ENCODE data around the gene TERB1. TPM values are rescaled to one million over a fixed set of nuclear protein-coding genes. Genes with fewer than 3 reads are reported as not detected.

Gene TERB1
- total and polyA plus RNA-seq, 2 of the 13 experiments (the other 11 are each of a cell fraction or from before 2014, with no cell fraction given), result not detected

DNA sequence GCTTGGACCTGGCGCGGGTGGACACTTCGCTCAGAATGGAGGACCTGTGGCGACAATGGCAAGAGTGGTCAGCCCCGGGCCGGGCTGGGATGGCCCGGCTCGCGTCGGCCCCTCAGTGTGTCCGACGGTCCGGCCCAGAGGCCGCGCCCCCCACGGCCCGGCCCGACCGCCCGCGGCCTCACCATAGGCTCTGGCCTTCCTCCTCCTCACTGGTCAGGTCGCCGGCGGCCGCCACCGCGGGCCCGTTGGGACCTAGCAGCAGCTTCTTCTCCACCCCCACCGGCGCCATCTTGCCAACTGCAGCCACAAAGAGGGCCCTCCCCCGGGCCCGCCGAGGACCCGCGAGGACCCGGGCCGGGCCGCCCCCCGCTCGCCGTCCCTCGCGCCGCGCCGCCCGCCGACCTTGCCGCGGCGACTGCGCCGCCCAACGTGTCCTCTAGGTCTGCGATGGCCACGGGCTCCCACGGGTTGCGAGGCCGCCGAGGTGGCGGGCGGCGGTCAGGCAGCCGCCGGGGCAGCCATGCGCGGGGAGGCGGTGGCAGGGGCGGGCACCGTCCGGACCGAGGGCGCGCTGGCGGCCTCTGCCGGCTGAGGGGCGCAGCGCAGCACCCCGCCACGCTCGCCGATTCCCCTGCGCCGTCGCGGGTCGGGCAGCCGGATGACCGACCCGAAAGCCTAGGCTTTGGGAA is 49.9 kb downstream of the TERB1 start, which contains the start of gene DYNC1LI2 (continued):
- TF ChIP-seq DPF2 (CRISPR knock-in tag; IDR thresholded peaks at IDR 0.05; ENCODE audit: borderline replicate concordance, low read depth) (no peak), MIER2 (CRISPR knock-in tag; IDR thresholded peaks at IDR 0.05) (no peak), ZNF549 (CRISPR knock-in tag; IDR thresholded peaks at IDR 0.05) (no peak), ZNF850 (CRISPR knock-in tag; conservative IDR thresholded peaks at IDR 0.05) (no peak), ZNF879 (CRISPR knock-in tag; IDR thresholded peaks at IDR 0.05) (no peak), ZNF775 (CRISPR knock-in tag; IDR thresholded peaks at IDR 0.05; ENCODE audit: borderline replicate concordance) (no peak), ZFP62 (CRISPR knock-in tag; IDR thresholded peaks at IDR 0.05) (no peak), ZNF235 (CRISPR knock-in tag; IDR thresholded peaks at IDR 0.05; ENCODE audit: borderline replicate concordance) (peak; percentile 68; the same call in 1 of the 2 replicates), KLF6 (CRISPR knock-in tag; IDR thresholded peaks at IDR 0.05) (peak; percentile 20; the same call in 1 of the 2 replicates), HDAC1 (CRISPR knock-in tag; IDR thresholded peaks at IDR 0.05) (no peak; the same call in 1 of the 2 replicates), ZIK1 (CRISPR knock-in tag; IDR thresholded peaks at IDR 0.05; ENCODE audit: borderline replicate concordance, low read depth) (no peak), SAFB2 (CRISPR knock-in tag; IDR thresholded peaks at IDR 0.05; ENCODE audit: borderline replicate concordance, low read depth) (0 out of 2 replicates have a peak, but pooled peaks have one; percentile 6), BCL6 (CRISPR knock-in tag; IDR thresholded peaks at IDR 0.05) (0 out of 2 replicates have a peak, but pooled peaks have one; percentile 5), THAP11 (CRISPR knock-in tag; IDR thresholded peaks at IDR 0.05) (peak; percentile 82), ZNF556 (CRISPR knock-in tag; IDR thresholded peaks at IDR 0.05; ENCODE audit: borderline replicate concordance) (0 out of 2 replicates have a peak, but pooled peaks have one; percentile 22), KLF13 (CRISPR knock-in tag; IDR thresholded peaks at IDR 0.05) (no peak), SP5 (CRISPR knock-in tag; IDR thresholded peaks at IDR 0.05; ENCODE audit: borderline replicate concordance, low read depth) (no peak), CEBPG (CRISPR knock-in tag; IDR thresholded peaks at IDR 0.05) (no peak), CEBPB (IDR thresholded peaks at IDR 0.05; ENCODE audit: borderline replicate concordance, low read depth, low read length) (no peak), ZSCAN22 (CRISPR knock-in tag; IDR thresholded peaks at IDR 0.05) (no peak), PRPF4 (IDR thresholded peaks at IDR 0.05; ENCODE audit: low read depth, low read length, poor library complexity, severe bottlenecking) (no peak)
- TF ChIP-seq, protein P1, sequence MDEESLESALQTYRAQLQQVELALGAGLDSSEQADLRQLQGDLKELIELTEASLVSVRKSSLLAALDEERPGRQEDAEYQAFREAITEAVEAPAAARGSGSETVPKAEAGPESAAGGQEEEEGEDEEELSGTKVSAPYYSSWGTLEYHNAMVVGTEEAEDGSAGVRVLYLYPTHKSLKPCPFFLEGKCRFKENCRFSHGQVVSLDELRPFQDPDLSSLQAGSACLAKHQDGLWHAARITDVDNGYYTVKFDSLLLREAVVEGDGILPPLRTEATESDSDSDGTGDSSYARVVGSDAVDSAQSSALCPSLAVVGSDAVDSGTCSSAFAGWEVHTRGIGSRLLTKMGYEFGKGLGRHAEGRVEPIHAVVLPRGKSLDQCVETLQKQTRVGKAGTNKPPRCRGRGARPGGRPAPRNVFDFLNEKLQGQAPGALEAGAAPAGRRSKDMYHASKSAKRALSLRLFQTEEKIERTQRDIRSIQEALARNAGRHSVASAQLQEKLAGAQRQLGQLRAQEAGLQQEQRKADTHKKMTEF (CRISPR knock-in tag; IDR thresholded peaks at IDR 0.05), result 0 out of 2 replicates have a peak, but pooled peaks have one; percentile 16
- TF ChIP-seq, protein P2, sequence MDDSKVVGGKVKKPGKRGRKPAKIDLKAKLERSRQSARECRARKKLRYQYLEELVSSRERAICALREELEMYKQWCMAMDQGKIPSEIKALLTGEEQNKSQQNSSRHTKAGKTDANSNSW (CRISPR knock-in tag; IDR thresholded peaks at IDR 0.05; ENCODE audit: borderline replicate concordance), result no peak
- TF ChIP-seq, protein P3, sequence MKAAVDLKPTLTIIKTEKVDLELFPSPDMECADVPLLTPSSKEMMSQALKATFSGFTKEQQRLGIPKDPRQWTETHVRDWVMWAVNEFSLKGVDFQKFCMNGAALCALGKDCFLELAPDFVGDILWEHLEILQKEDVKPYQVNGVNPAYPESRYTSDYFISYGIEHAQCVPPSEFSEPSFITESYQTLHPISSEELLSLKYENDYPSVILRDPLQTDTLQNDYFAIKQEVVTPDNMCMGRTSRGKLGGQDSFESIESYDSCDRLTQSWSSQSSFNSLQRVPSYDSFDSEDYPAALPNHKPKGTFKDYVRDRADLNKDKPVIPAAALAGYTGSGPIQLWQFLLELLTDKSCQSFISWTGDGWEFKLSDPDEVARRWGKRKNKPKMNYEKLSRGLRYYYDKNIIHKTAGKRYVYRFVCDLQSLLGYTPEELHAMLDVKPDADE (CRISPR knock-in tag; IDR thresholded peaks at IDR 0.05), result no peak
- TF ChIP-seq, protein P4, sequence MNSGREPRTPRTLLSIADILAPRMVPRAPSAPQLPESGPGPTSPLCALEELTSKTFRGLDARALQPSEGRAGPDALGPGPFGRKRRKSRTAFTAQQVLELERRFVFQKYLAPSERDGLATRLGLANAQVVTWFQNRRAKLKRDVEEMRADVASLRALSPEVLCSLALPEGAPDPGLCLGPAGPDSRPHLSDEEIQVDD (CRISPR knock-in tag; IDR thresholded peaks at IDR 0.05; ENCODE audit: borderline replicate concordance), result no peak
- TF ChIP-seq, protein P5, sequence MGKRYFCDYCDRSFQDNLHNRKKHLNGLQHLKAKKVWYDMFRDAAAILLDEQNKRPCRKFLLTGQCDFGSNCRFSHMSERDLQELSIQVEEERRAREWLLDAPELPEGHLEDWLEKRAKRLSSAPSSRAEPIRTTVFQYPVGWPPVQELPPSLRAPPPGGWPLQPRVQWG (CRISPR knock-in tag; IDR thresholded peaks at IDR 0.05; ENCODE audit: borderline replicate concordance, low read depth), result no peak
- TF ChIP-seq, protein P6, sequence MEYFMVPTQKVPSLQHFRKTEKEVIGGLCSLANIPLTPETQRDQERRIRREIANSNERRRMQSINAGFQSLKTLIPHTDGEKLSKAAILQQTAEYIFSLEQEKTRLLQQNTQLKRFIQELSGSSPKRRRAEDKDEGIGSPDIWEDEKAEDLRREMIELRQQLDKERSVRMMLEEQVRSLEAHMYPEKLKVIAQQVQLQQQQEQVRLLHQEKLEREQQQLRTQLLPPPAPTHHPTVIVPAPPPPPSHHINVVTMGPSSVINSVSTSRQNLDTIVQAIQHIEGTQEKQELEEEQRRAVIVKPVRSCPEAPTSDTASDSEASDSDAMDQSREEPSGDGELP (IDR thresholded peaks at IDR 0.05; ENCODE audit: borderline replicate concordance, low read depth), result no peak; the same call in 1 of the 2 replicates
